H9 (cell line): ENCODE results near the gene FADD. TPM values are rescaled to one million over a fixed set of nuclear protein-coding genes. Genes with fewer than 3 reads are reported as not detected.
A peak's percentile ranks its signal among the peaks of the same experiment; 100 is the strongest.

Experiments
- DNase-seq: peaks from one replicate; pipeline ENCODE4 v3.0.0-alpha.2; 2017
- H2AFZ ChIP-seq: one replicate; pipeline ENCODE4 v1.6.1; 2013; ENCODE audit warnings: mild to moderate bottlenecking, low read length, control low read depth, moderate library complexity
- H2AK5ac ChIP-seq: 2 replicates; pipeline ENCODE4 v1.6.1; 2013; ENCODE audit warnings: low read length, control low read depth, mixed read lengths; ENCODE audit not compliant: insufficient read length
- H2BK120ac ChIP-seq: one replicate; pipeline ENCODE4 v1.6.1; 2013; ENCODE audit warnings: low read depth, mild to moderate bottlenecking, low read length, control low read depth, inconsistent platforms; ENCODE audit not compliant: poor library complexity, severe bottlenecking
- H2BK12ac ChIP-seq: 2 replicates; pipeline ENCODE4 v1.6.1; 2013; ENCODE audit warnings: low read length, control low read depth, mixed read lengths, low read depth; ENCODE audit not compliant: insufficient read length
- H2BK15ac ChIP-seq: 2 replicates; pipeline ENCODE4 v1.6.1; 2013; ENCODE audit warnings: low read depth, low read length, control low read depth
- H2BK20ac ChIP-seq: one replicate; pipeline ENCODE4 v1.6.1; 2013; ENCODE audit warnings: low read depth, mild to moderate bottlenecking, low read length, control low read depth, inconsistent platforms; ENCODE audit not compliant: poor library complexity, severe bottlenecking
- H2BK5ac ChIP-seq: 2 replicates; pipeline ENCODE4 v1.6.1; 2013; ENCODE audit warnings: low read length, control low read depth, mixed read lengths; ENCODE audit not compliant: insufficient read length
- H3K14ac ChIP-seq: 2 replicates; pipeline ENCODE4 v1.6.1; 2013; ENCODE audit warnings: low read length, control low read depth; ENCODE audit not compliant: insufficient read depth
- H3K18ac ChIP-seq: 2 replicates; pipeline ENCODE4 v1.6.1; 2013; ENCODE audit warnings: low read depth, mild to moderate bottlenecking, mixed read lengths, low read length, control low read depth; ENCODE audit not compliant: insufficient read length
- H3K23ac ChIP-seq: 2 replicates; pipeline ENCODE4 v1.6.1; 2013; ENCODE audit warnings: low read length, control low read depth, mixed read lengths, low read depth; ENCODE audit not compliant: insufficient read length
- H3K23me2 ChIP-seq: 2 replicates; pipeline ENCODE4 v1.6.1; 2013; ENCODE audit warnings: low read depth, mild to moderate bottlenecking, mixed read lengths, low read length, control low read depth; ENCODE audit not compliant: insufficient read length, poor library complexity, severe bottlenecking
- H3K27ac ChIP-seq: 2 replicates; pipeline ENCODE4 v1.5.1; 2013; ENCODE audit warnings: low read length, control low read depth, mixed read lengths, low read depth; ENCODE audit not compliant: insufficient read length
- H3K27me3 ChIP-seq: 2 replicates; pipeline ENCODE4 v1.6.1; 2013; ENCODE audit warnings: low read length, control low read depth, inconsistent platforms; ENCODE audit not compliant: insufficient read depth
- H3K4ac ChIP-seq: 2 replicates; pipeline ENCODE4 v1.6.1; 2013; ENCODE audit warnings: low read depth, mild to moderate bottlenecking, control low read depth, inconsistent platforms, low read length, moderate library complexity
- H3K4me1 ChIP-seq: 2 replicates; pipeline ENCODE4 v1.6.1; 2013; ENCODE audit warnings: low read length, control low read depth, inconsistent platforms; ENCODE audit not compliant: insufficient read depth
- H3K4me2 ChIP-seq: 2 replicates; pipeline ENCODE4 v1.6.1; 2013; ENCODE audit warnings: low read length, control low read depth, mixed read lengths; ENCODE audit not compliant: insufficient read length, insufficient read depth
- H3K56ac ChIP-seq: 2 replicates; pipeline ENCODE4 v1.6.1; 2013; ENCODE audit warnings: low read depth, mild to moderate bottlenecking, mixed read lengths, low read length, control low read depth; ENCODE audit not compliant: insufficient read length
- H3K79me1 ChIP-seq: 2 replicates; pipeline ENCODE4 v1.6.1; 2013; ENCODE audit warnings: low read depth, mild to moderate bottlenecking, moderate library complexity, low read length, control low read depth, inconsistent platforms; ENCODE audit not compliant: insufficient read depth, poor library complexity, severe bottlenecking
- H3K79me2 ChIP-seq: 2 replicates; pipeline ENCODE4 v1.6.1; 2013; ENCODE audit warnings: low read length, control low read depth, inconsistent platforms; ENCODE audit not compliant: insufficient read depth
- H3K9ac ChIP-seq: 2 replicates; pipeline ENCODE4 v1.6.1; 2013; ENCODE audit warnings: low read length, control low read depth, mixed read lengths; ENCODE audit not compliant: insufficient read length; ENCODE audit errors: extremely low read depth
- H3K9me3 ChIP-seq: one replicate; pipeline ENCODE4 v1.6.1; 2013; ENCODE audit warnings: low read depth, low read length, inconsistent platforms; ENCODE audit not compliant: control insufficient read depth
- H3T11ph ChIP-seq: one replicate; pipeline ENCODE4 v1.6.1; 2013; ENCODE audit warnings: mild to moderate bottlenecking, low read length, control low read depth, inconsistent platforms
- H4K20me1 ChIP-seq: one replicate; pipeline ENCODE4 v1.6.1; 2013; ENCODE audit not compliant: control insufficient read depth, insufficient read length, insufficient read depth
- H4K5ac ChIP-seq: 2 replicates; pipeline ENCODE4 v1.6.1; 2013; ENCODE audit warnings: low read depth, mild to moderate bottlenecking, mixed read lengths, low read length, control low read depth; ENCODE audit not compliant: insufficient read length
- H4K8ac ChIP-seq: replicated peaks from 2 replicates; pipeline ENCODE4 v1.6.1; 2013; ENCODE audit warnings: low read length, control low read depth, mixed read lengths, low read depth; ENCODE audit not compliant: insufficient read length
- H4K91ac ChIP-seq: 2 replicates; pipeline ENCODE4 v1.6.1; 2013; ENCODE audit warnings: low read depth, mild to moderate bottlenecking, moderate library complexity, mixed read lengths, low read length, control low read depth; ENCODE audit not compliant: insufficient read length
- H3K27ac Mint-ChIP-seq, 3 experiments: 2 replicates in 2 of 3; 3 replicates in 1 of 3; pipeline ENCODE4 v1.8.0; 2020 to 2021; ENCODE audit warnings: mixed read lengths in 3 of 3, mild to moderate bottlenecking in 1 of 3, moderate library complexity in 1 of 3
- H3K27me3 Mint-ChIP-seq: 2 replicates; pipeline ENCODE4 v1.8.0; 2021; ENCODE audit warnings: low read depth, mild to moderate bottlenecking, moderate library complexity, mixed read lengths
- H3K36me3 Mint-ChIP-seq, 3 experiments: 2 replicates in 2 of 3; 3 replicates in 1 of 3; pipeline ENCODE4 v1.8.0; 2020 to 2021; ENCODE audit warnings: low read depth in 3 of 3, mixed read lengths in 3 of 3; ENCODE audit not compliant: insufficient read depth in 1 of 3
- H3K4me1 Mint-ChIP-seq, 2 experiments: 2 replicates each; pipeline ENCODE4 v1.8.0; 2020; ENCODE audit warnings: mixed read lengths in 2 of 2
- H3K4me3 Mint-ChIP-seq, 2 experiments: 2 replicates in 1 of 2; 3 replicates in 1 of 2; pipeline ENCODE4 v1.8.0; 2020 to 2021; ENCODE audit warnings: mild to moderate bottlenecking in 2 of 2, mixed read lengths in 2 of 2, moderate library complexity in 1 of 2
- H3K9me3 Mint-ChIP-seq, 2 experiments: 2 replicates in 1 of 2; 3 replicates in 1 of 2; pipeline ENCODE4 v1.8.0; 2020; ENCODE audit warnings: mild to moderate bottlenecking in 2 of 2, mixed read lengths in 2 of 2, moderate library complexity in 1 of 2
- CTCF ChIP-seq: fragments of 200-600 bp; sonication (generic); conservative IDR thresholded peaks from 3 replicates; pipeline ENCODE4 v1.8.0; 2021; ENCODE audit warnings: antibody characterized with exemption, mild to moderate bottlenecking
- WGBS: extraction: QIAGEN DNeasy Blood & Tissue Kit; methylation state at CpG from one replicate; pipeline ENCODE4 v1.1.7; 2013; ENCODE audit warnings: missing lambda C conversion rate, low lambda C conversion rate, mixed read lengths; ENCODE audit not compliant: insufficient read length; ENCODE audit errors: extremely low coverage; 5-methylcytosine and 5-hydroxymethylcytosine counted together
- total RNA-seq: library from RNA; stranded (reverse); gene quantifications from 2 replicates; pipeline ENCODE4 v1.2.1, GENCODE V29; 2021

FADD gene
- total RNA-seq, 1 experiment from 2014 or later = 51.1 TPM

GRCh38 chr11:70180906-70181305 lies 22.2 kb upstream of the FADD start:
- no peak overlapping the region for H2AK5ac ChIP-seq
- H3K27ac Mint-ChIP-seq = peak overlapping the region in 1 of 3 experiments; percentile 55; a peak in 1 of 7 replicates
- H3K4ac ChIP-seq = no peak overlapping the region
- no peak overlapping the region for H3K56ac ChIP-seq
- H3K79me1 ChIP-seq = no peaks in the 10 kb centered on the region
- H3K36me3 Mint-ChIP-seq = peaks cover 0 to 3% (median 0%) of the 10 kb centered on the region in 3 experiments; a peak in 2 of 7 replicates
- no peak overlapping the region for H2BK120ac ChIP-seq
- H2BK20ac ChIP-seq = no peak overlapping the region
- H3K9me3 Mint-ChIP-seq = no peaks in the 10 kb centered on the region
- H4K20me1 ChIP-seq = no peaks in the 10 kb centered on the region
- H3K4me2 ChIP-seq = no peak overlapping the region
- H2AFZ ChIP-seq = no peak overlapping the region
- H3K9me3 ChIP-seq = no peaks in the 10 kb centered on the region
- H3K4me1 Mint-ChIP-seq = peaks cover 4 to 8% of the 10 kb centered on the region in 2 experiments
- peaks cover 8% of the 10 kb centered on the region; the same call in 1 of the 2 replicates for H3K27me3 Mint-ChIP-seq
- H2BK15ac ChIP-seq = no peak overlapping the region
- no peak overlapping the region for H2BK5ac ChIP-seq
- no peak overlapping the region for H4K91ac ChIP-seq
- H3K14ac ChIP-seq = no peak overlapping the region
- H3K9ac ChIP-seq = no peak overlapping the region
- no CpG with 5 or more reads among the region's 11 CpGs for WGBS
- H3K4me3 Mint-ChIP-seq = no peak overlapping the region
- no peaks in the 10 kb centered on the region for H3K4me1 ChIP-seq
- no peaks in the 10 kb centered on the region for H3K79me2 ChIP-seq
- no peak overlapping the region for H3T11ph ChIP-seq
- no peak overlapping the region for H3K27ac ChIP-seq
- no peak for DNase-seq
- no peak for TF ChIP-seq CTCF
- no peak overlapping the region for H3K18ac ChIP-seq
- no peak overlapping the region for H2BK12ac ChIP-seq
- H3K23ac ChIP-seq = no peak overlapping the region
- no peak overlapping the region for H4K5ac ChIP-seq
- H4K8ac ChIP-seq = no peak overlapping the region
- no peaks in the 10 kb centered on the region for H3K27me3 ChIP-seq
- H3K23me2 ChIP-seq = no peaks in the 10 kb centered on the region
